CD4-positive, alpha-beta T cell treated with Interleukin-1 beta for 1 hour (primary cell): ENCODE results near the gene FMN1.

Source experiments
- DNase-seq, 2 donors: peaks; one replicate each; pipeline ENCODE4 v3.0.0-alpha.2; 2020 to 2022

FMN1 gene

DNA sequence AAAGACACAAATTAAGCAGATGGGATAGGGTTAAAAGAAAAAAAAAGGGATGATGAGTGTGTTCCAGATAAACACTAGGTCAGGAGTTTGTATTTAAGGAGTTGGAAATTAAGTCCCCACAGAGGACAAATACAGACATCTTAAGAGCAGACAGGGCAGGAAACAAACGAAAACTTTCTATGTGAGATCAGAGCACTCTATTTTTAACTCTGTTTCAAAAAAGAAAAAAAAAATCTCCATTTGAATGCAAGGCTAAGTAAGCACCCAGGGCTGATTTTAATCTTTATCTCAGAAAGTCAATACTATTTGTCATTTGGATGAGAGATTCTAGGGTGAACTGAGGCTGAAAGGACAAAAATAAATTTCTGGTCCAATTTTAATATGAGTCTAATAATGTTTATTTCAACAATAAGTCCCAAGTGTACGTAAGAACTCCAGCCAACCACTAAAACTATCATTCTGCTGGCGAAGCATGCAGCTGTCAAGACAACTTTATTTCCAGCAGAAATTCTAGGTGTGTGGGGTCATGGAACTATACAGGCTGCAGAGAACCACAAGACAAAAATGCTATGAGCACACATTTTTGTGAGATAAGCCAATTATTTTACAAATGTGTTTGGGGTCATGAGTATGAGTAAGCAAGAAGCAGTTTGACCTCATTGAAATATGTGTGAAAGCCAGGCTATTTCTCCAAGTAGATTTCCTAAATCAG, 186.1 kb downstream of the FMN1 start:
- no peak for DNase-seq

DNA sequence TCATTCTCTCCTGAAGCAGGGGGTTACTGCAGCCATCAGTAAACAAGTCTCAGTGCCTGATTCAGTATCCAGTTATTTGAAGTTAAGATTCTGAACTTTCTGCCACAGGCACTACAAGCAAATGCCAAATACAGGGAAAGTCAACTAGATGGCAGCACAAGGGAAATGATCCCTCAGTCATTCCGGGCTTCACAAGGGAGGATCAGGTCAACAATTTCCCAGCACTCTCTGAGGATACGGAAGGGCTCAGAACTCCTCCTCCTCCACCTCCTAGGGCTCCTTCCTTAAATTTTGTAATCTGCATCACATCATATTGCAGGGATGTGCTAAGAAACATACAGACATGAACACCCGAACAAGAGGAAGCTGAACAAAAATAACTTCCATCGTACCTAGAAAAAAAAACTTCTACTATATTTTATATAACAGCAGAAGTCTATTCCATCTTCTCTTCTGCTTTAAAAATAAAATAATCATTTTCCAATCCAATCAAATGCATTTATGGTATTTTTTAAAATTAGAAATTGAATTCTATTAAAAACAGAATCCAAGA, 187.1 kb downstream of the FMN1 start:
- DNase-seq: no peak

DNA sequence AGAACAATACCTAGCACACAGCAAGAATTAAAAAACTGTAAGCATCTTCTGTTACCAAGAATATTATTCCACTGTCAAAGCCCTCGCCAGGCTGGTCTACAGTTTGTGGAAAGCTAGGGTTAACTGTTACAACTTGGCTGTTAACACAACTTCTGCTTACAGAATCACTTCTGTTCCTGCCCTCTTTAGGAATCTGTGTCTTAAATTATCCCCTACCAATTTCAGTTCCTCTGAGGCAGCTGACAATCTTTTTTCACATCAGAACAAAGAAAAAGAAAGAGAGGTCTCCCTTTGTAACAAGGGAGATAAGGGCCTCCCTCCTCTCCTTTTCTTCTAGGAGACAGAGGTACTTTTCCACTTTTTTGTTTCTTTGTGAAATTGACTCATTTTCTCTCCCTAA, 188.9 kb downstream of the FMN1 start:
- no peak for DNase-seq

DNA sequence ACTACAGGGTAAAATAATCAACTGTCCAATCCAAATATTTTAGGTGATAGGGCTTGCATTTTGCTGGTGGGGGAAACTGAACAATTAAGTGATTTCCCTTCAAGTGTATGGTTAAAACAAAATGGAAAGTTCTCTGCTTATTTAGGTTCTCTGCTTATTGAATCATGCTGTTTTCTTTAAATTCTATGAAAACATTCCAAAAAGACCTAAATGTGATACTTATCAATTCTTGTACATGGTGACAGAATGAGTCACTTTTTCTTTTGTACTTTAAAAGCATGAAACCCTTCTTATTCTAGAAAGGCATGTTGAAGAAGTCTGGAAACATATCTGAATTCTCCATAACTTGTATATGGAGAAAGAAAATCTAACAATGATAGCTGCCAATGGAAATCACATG, 192.6 kb downstream of the FMN1 start:
- DNase-seq: no peak

DNA sequence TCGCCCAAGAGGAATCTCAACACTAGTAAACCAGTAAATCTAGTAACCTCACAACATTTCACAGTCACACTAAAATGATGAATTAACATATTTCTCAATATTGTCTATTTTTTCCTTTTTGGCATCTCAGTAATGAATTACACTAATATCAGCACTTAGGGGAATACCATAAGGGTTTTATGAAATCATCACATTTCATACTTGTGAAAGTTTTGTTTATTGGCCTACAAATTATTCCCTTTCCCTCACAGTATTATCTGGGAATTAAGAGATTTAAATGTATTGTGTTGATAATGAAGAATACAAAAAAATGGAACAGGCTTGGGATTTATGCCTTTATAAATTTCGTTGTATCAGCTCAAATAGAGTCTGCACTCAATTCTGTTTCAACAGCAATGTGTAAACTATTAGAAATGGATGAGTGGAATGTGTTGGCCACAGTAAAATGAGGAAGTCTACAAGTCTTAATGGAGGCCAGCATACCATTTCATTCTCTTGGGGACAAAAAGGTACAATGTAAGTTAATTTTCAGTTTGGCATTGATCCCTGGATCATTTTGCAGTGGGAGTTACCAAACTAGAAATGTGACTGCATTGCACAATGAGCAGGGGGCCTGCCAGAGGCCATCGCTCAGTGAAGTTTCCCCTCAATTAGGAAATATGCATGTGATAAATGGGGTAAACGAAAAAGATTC, 195.4 kb downstream of the FMN1 start:
- no peak for DNase-seq

DNA sequence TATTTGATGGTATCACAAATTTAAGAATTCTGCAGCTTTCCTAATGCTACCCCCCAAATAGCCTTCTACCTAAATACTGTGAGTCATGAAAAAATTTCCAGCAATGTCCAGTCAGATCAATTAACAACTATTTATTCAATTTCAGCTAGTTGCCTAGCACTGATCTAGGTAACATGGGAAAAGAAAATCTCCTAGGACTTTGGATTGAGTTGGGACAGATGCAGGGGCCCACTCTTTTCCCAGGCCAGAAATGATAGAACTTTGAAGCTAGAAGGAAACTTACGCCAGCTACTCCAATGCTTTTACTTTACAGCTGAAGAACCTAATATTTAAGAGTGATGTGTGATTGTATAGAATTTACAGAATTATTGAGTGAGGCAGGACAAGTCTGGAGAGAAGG, 196.3 kb downstream of the FMN1 start:
- no peak for DNase-seq

DNA sequence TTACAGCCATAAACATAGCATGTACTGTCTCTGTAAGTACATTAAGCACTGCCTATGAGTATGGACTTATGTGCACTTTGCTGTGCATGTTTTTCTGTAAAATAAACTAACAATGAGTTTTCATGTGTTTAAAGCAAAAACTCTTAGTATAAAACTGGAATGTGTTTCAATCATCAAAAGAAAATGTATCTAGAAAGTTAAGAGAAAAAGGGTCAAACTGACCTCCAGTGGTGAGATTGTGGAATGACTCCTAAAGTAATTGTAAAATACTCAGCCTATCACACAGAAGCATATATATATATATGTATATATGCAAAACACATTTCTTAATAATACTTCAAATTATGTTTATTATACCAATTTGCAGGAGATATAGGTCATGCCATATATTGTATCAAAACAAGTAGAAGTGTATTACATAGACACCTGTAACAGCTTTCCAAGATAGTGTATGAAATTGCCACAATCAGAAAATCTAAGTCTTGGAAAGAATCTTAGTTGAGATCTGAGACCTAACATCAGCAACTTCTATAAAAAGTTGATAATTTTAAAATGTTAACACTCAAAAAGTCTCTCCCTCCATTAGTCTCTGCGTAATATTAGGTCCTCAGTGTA, 199.6 kb downstream of the FMN1 start:
- DNase-seq: no peak

DNA sequence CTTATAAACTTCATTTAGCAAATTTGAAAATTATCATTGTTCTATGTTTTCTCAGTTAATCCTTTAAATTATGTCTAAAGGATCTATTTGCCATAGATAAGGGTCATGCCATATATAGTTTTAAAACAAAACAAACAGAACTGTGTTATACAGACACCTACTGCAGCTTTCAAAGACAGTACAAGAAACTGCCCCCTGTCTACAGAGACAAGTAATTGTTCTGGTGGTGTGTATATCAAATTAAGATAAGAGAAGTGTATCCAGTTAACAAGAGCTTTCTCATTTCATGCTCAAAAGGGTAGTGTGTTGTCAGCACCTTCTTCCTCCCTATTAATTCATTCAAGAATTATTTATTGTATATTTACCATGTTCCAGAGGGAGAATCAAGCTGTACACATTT, 201.2 kb downstream of the FMN1 start:
- no peak for DNase-seq

DNA sequence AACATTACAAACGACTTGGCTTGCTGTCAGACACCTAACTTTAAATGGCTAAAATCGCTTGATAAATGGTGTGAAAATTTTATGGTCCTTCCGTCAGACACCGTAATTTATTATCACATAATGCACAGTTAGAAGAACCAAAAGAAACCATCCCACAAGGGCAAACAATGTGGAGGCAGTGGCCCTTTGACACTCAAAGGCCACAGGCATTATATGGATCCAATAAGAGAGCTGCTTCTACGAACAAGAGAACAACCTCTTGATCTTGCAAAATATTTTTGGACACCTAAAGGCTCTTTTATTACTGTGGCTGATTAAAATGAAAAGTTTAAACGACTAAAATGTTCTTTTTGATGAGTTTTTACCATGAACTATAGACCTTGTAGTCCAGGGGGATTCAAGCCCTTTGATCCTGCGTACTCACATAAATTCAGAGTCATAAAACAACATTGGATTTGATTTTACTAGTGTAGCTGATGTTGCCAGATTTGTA, 202.8 kb downstream of the FMN1 start:
- DNase-seq: no peak

DNA sequence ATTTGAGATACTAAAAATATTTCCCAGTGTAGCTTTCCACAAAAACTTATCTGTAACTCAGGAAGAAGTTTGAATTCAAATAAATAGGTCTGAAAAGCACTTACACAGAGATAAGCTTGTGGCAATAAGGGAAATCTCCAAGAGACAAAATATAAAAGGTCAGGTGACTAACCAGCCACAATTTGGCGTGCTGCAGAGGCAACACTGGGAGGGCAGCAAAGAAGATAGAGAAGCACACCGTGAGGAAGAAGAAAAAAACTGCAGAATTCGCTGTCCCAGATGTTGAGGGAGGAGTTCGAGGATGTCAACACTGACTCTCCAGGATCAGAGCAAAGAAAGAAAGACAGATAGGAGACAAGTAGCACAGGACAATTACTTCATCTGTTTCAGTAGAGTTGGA, 204.4 kb downstream of the FMN1 start:
- no peak for DNase-seq

DNA sequence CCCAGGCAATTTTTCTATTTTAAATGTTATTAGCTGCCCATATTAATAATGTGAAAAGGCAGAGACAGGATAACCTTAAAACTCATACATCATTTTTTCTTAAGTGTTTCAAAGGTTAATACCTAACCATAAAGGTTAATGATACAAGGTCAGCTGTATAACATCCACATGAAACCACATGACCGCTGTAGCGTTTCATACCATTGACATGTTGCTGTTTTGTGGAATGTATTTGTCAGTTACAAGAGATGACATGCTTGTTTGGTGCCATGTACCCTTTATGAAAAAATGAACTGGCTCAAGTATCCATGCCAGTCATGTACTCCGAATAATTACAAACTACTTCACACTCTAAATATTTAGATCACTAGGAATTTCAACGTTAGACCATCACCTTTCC, 207.4 kb downstream of the FMN1 start:
- DNase-seq: no peak

DNA sequence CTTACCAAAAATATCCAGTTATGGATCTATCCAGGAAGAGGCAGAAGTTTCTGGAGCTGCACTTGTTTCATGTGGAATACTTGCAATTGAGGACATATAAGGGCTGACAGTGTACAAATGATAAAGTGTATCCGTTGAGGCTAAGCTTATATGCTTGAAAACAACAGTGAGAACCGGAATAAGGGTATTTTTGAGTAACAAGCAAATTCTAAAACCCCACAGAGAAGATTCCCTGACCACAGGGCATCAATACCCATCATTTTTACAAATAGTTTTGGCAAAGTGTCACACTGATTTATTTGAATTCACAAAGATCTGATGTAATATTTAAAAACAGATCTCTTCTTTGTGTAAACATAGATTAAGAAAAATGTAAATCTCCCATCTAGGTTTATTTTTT, 208.4 kb downstream of the FMN1 start:
- DNase-seq: no peak

DNA sequence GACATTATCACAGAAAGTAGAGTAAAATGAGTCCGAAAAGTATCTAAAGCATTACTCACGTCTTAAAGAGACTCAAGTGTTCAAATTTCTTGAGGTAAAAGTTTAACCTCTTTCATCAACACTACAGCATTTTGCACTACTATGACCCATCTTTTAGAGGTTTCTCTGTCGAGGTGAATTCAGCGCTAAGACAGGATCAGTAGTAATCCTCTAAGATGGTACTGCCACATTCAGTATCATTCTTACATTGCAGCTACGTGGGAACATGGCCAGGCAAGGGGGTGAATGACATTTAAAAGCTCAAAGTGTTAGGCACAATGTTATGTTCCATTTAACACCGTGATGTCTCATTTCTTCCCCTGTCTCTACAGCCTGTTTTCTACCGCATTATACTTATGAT, 210.8 kb downstream of the FMN1 start:
- no peak for DNase-seq

DNA sequence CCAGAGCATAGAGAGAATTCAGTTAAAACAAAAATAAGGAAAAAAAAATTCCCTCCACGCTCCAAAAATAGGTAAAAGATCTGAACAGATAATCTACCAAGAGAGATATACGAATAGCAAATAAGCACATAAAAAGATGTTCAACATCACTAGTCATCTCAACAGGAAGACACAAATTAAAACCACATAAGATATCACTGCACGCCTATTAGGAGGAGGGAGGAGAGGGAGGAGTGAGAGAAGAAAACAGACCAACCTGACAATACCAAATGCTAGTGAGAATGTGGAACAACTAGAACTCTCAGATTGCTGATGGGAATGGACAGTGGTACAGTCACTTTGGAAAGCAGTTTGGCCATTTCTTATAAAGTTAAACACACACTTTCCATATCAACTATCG, 212.5 kb downstream of the FMN1 start:
- DNase-seq: no peak

DNA sequence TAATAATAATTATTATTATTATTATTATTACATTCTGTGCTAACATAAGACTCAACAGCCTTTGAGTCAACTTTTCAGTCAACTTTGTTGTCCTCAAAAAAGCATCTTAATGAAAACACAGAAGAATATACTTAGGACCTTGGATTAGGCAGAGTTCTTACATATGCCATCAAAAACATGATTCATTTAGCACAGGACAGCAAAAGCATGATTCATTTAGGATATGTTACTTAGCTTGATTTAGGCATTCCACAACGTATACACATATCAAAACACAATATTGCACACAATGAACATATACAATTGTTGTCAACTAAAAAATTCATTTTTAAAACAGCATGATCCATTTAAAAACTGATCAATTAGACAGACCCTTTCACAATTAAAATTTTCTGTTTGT, 213.0 kb downstream of the FMN1 start:
- no peak for DNase-seq

DNA sequence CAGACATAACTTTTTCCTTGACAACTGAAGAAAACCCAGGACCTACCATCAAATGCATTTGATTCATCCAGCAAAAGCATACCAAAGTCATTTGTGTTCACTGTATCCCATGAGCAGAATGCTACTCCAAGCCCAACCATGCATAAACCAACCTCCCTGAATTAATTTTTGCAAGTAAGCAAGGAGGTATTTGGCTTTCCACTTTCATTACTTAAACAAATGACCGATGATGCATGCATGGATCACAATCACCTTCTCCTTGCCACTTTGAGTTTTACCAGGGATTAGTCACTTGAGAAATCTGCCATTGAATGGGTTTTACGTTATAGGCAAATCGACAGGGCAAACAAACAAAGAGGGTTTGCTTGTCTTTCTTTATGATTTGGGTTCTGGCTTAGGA, 214.8 kb downstream of the FMN1 start:
- DNase-seq: no peak

DNA sequence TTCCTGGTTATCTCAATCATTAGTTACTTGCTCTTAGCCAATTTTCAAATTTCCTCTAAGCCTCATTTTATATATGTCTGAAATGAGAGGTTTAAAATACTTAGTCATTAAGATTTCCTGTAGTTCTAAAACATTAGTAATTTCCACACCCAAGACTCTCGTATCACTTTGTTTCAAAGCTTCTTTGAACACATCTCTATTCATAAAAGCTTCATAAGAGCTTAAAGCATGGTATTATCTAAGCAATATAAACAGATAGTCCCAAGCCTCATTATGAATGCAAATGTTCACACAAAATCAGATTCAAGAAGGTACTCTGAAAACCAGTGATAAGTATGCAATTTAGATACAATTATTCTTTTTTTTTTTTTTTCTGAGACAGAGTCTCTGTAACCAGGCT, 217.0 kb downstream of the FMN1 start:
- no peak for DNase-seq

DNA sequence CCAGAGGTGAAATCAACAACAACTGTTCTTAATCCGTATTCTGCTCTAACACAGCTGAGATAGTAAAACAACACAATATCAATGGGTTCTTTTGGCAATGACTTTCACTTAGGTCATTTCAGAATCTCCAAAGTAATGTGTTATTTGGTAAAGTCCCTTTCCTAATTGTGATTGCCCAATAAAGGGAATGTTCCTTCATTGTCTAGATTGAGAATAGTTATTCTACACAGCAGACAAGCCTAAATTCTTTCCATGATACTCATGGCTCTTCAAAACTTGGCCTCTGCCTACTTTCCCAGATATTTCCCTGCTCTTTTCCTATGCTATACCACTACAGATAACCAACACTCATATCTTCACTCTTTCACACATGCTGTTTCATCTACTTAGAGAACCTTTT, 219.8 kb downstream of the FMN1 start:
- no peak for DNase-seq

DNA sequence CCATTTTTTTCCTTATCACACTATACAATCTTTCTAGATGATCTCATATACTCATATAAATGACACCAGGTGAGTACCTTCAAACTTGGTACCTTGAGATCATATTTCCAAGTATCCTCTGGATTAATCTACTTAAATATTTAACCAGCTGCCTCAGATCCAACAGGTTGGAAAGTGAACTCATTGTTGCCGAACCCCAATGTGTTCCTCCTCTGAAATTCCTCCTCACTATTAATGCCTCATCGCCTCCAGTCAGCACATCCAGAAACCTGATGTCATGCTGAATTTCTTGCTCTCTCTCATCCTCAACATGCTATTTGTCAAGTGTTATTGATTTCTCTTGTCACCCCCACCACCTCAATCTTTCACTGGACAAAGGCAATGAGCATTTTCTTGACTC, 221.8 kb downstream of the FMN1 start:
- DNase-seq: no peak

DNA sequence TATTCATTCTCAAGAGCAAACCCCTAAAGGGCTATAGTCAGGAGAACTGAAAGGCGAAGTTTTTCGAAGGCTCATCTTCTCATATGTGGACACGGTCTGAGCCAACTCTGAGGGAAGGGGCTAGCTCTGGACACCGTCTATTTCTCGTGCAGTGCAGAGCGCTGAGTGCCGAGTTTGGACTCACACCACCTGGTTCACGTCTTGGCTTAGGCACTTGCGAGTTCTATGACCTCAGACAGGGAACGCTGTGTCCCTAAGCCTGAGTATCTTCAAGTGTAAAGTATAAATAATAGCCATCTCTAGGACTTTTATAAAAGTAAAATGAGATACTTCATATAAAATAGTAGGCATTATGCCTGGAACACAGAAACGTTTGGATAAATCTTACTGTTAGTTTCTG, 223.7 kb downstream of the FMN1 start:
- no peak for DNase-seq

DNA sequence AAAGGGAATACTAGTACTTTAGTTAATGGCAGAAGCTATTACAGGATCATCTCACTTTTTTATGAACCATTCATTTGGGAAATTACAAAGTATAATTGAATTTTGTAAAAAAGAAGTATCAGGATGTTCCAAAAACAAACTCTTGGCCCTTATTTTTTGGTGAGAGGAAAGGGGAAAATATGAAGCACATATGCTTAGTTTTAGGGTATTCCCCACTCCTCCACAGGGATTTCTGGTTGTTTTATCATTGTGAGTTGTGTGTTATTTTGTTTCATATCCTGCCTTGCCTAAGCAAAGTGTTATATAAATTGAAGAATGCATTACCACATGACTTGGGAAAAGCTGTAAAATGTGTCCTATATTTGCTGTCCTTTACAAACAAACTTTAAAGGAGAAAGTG, 227.0 kb downstream of the FMN1 start:
- no peak for DNase-seq

DNA sequence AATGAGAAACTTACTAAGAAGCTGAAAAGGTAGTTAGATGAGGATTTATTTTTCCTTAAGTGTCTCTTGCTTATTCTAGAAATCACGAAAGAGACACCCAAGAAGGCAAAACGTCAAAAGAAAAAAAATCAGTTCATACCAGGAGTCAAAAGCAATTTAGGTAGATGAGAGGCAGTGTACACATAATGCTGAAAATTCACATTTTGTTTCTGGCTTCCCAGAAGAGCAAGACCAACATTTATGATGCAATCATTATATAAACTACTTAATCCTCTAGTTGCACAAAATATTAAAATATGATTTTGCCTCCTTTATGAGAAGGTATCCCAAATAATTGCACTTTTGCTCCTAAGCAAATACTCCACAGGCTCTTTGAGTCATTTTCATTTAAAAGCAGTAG, 228.0 kb downstream of the FMN1 start:
- DNase-seq: no peak

DNA sequence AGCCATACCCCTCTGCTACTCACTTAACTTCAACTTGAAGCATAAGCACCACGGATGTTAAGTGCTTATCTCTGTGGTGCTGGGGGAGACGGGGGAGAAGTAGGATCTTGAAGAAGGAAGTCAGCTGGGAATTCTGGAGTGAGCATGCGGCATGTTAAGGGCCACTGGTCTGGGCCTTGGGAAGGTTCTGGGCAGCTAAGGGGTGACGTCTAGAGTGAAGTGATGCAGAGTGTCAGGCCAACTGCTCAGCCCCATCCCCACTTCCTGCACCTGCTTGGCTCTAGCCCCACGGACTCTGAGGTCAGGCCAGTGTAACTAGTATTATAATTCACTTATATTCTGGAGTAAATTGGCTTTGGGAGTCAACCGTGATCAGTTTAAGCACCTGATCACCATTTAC, 228.6 kb downstream of the FMN1 start:
- DNase-seq: no peak

DNA sequence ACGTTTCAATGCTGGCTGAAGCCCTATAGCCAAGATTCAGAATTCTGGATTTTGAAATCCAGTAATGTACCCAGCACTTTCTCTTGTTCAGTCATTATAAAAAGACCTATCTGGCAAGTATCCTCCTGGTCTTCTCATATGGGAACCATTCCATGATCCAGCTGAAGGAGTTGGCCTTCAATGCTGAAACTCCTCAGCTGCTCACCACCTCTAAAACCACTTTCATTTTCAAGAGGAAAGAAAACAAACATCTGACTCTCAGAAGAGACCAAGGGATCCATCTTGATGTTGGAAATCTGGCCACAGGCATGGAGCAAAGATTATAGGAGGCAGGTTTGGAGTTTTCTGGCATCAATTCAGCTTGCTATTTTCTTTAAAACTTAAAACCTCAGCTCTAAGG, 235.4 kb downstream of the FMN1 start:
- DNase-seq: no peak
